PC-3 (cell line): ENCODE results near the gene SMPDL3A. TPM values are rescaled to one million over a fixed set of nuclear protein-coding genes. Genes with fewer than 3 reads are reported as not detected.

ENCODE experiments used
- ATAC-seq: fragments of 200-7000 bp; cut with Tn5 transposase; 2 replicates; pipeline ENCODE4 v1.9.1; 2020; ENCODE audit warnings: mild to moderate bottlenecking, moderate library complexity
- BruUV-seq: library from RNA; stranded (reverse); fragments of 400-500 nt; replicated peaks from 2 replicates; lab custom pipeline; 2021; lab: Mats Ljungman, UMichigan
- CTCF ChIA-PET: fragments of 300-600 bp; sonication (Branson Sonifier 250); formaldehyde crosslinking; loops from one replicate; lab custom pipeline; 2022; ENCODE audit warnings: antibody characterized with exemption; lab: Charles Lee
- POLR2A ChIA-PET: fragments of 300-600 bp; sonication (Branson Sonifier 250); formaldehyde crosslinking; loops from one replicate; lab custom pipeline; 2022; ENCODE audit warnings: antibody characterized with exemption; ENCODE audit not compliant: unreplicated experiment; lab: Charles Lee
- DNase-seq: peaks from one replicate; pipeline ENCODE4 v3.0.0-alpha.2; 2015
- H2AFZ ChIP-seq: fragments of 300-600 bp; sonication (generic); 2 replicates; pipeline ENCODE4 v1.6.0; 2016; ENCODE audit warnings: antibody characterized with exemption, low read length
- H3F3A ChIP-seq: fragments of 300-600 bp; sonication (generic); one replicate; pipeline ENCODE4 v1.6.0; 2017; ENCODE audit warnings: antibody characterized with exemption, low read length, control low read depth, mild to moderate bottlenecking; ENCODE audit not compliant: unreplicated experiment
- H3K27ac ChIP-seq: fragments of 300-600 bp; sonication (generic); 2 replicates; pipeline ENCODE4 v1.5.1; 2016; ENCODE audit warnings: mild to moderate bottlenecking, low read length
- H3K27me3 ChIP-seq: fragments of 300-600 bp; sonication (generic); 2 replicates; pipeline ENCODE4 v1.6.1; 2016; ENCODE audit warnings: low read length, mixed read lengths
- H3K36me3 ChIP-seq: fragments of 300-600 bp; sonication (generic); 2 replicates; pipeline ENCODE4 v1.6.1; 2016; ENCODE audit warnings: low read depth, mixed run types, low read length, mixed read lengths
- H3K4me1 ChIP-seq: fragments of 300-600 bp; sonication (generic); 2 replicates; pipeline ENCODE4 v1.5.1; 2016; ENCODE audit warnings: low read length; ENCODE audit not compliant: insufficient read depth
- H3K4me2 ChIP-seq: fragments of 300-600 bp; sonication (generic); 2 replicates; pipeline ENCODE4 v1.6.0; 2016; ENCODE audit warnings: low read length
- H3K4me3 ChIP-seq: fragments of 300-600 bp; sonication (generic); 2 replicates; pipeline ENCODE4 v1.5.1; 2016; ENCODE audit warnings: mild to moderate bottlenecking, low read length, mixed read lengths
- H3K79me2 ChIP-seq: fragments of 300-600 bp; sonication (generic); 2 replicates; pipeline ENCODE4 v1.6.1; 2017; ENCODE audit warnings: low read length, mixed read lengths
- H3K9ac ChIP-seq: fragments of 300-600 bp; sonication (generic); 2 replicates; pipeline ENCODE4 v1.6.0; 2016; ENCODE audit warnings: mild to moderate bottlenecking, low read length
- H3K9me2 ChIP-seq: fragments of 300-600 bp; sonication (generic); replicated peaks from 2 replicates; pipeline ENCODE4 v1.6.1; 2016; ENCODE audit warnings: mixed run types, low read length, mixed read lengths
- H3K9me3 ChIP-seq: fragments of 300-600 bp; sonication (generic); 2 replicates; pipeline ENCODE4 v1.6.1; 2016; ENCODE audit warnings: low read length, mixed read lengths
- H4K20me1 ChIP-seq: fragments of 300-600 bp; sonication (generic); 2 replicates; pipeline ENCODE4 v1.6.1; 2016; ENCODE audit warnings: low read length, mixed read lengths
- CTCF ChIP-seq: fragments of 300-600 bp; sonication (generic); conservative IDR thresholded peaks from 2 replicates; pipeline ENCODE4 v1.5.1; 2017; ENCODE audit warnings: antibody characterized with exemption, low read depth, mild to moderate bottlenecking, low read length
- EZH2 ChIP-seq: fragments of 300-600 bp; sonication (generic); IDR thresholded peaks from one replicate; pipeline ENCODE4 v1.6.1; 2017; ENCODE audit warnings: antibody characterized with exemption, mild to moderate bottlenecking, low read length; ENCODE audit not compliant: unreplicated experiment
- EZH2phosphoT487 ChIP-seq: fragments of 300-600 bp; sonication (generic); IDR thresholded peaks from 2 replicates; pipeline ENCODE4 v1.6.1; 2018; ENCODE audit warnings: mild to moderate bottlenecking, antibody characterized with exemption, low read length, borderline replicate concordance
- intact Hi-C: fragments of 100-400 bp; cut with micrococcal nuclease; formaldehyde crosslinking; loops from 2 replicates; pipeline ENCODE4 v1.9.0; 2023
- total RNA-seq: library from RNA; depleted of rRNA; stranded (reverse); fragments of >200 nt; gene quantifications from 2 replicates; pipeline ENCODE4 v1.2.3, GENCODE V29; 2014

SMPDL3A gene
- total RNA-seq, 1 experiment from 2014 or later = 4.6 TPM

- ChIA-PET CTCF (interaction anchor here (0.5 kb wide), 1 partner anchor 29 kb away, joined by 4 read pairs; no protein-coding TSS in a partner anchor), POLR2A (no interaction called here)
- no peak for TF ChIP-seq EZH2phosphoT487
- no peak for TF ChIP-seq EZH2
- TF ChIP-seq CTCF = no peak
- Histone ChIP-seq H2AFZ (no peak overlapping the region), H3K4me1 (no peaks in the 10 kb centered on the region), H3K79me2 (no peaks in the 10 kb centered on the region), H3F3A (no peaks in the 10 kb centered on the region), H3K9ac (no peak overlapping the region), H3K9me2 (no peaks in the 10 kb centered on the region), H3K4me2 (no peak overlapping the region), H3K4me3 (no peak overlapping the region), H3K27me3 (no peaks in the 10 kb centered on the region), H3K27ac (no peak overlapping the region), H4K20me1 (no peaks in the 10 kb centered on the region), H3K9me3 (no peaks in the 10 kb centered on the region), H3K36me3 (no peaks in the 10 kb centered on the region)
- intact Hi-C loops = no loop called here
- peak; percentile 46 for DNase-seq
- no TSS peak for BruUV-seq
- no peak for ATAC-seq
Observed at GRCh38 chr6:122772724-122773415, 16.2 kb upstream of the SMPDL3A start.

GRCh38 chr6:122775975-122776374, 13.1 kb upstream of the SMPDL3A start:
- DNase-seq (no peak), ATAC-seq (no peak)
- H3K4me3 ChIP-seq = no peak overlapping the region
- no peaks in the 10 kb centered on the region for H3K79me2 ChIP-seq
- H3K9me2 ChIP-seq = no peaks in the 10 kb centered on the region
- no TSS peak for BruUV-seq
- no peaks in the 10 kb centered on the region for H3K4me1 ChIP-seq
- intact Hi-C loops = no loop called here
- no peaks in the 10 kb centered on the region for H3K36me3 ChIP-seq
- no peaks in the 10 kb centered on the region for H3K9me3 ChIP-seq
- no peak overlapping the region for H3K4me2 ChIP-seq
- H2AFZ ChIP-seq = no peak overlapping the region
- no peak overlapping the region for H3K9ac ChIP-seq
- POLR2A ChIA-PET = no interaction called here
- no peaks in the 10 kb centered on the region for H3F3A ChIP-seq
- H3K27ac ChIP-seq = no peak overlapping the region
- H4K20me1 ChIP-seq = no peaks in the 10 kb centered on the region
- TF ChIP-seq EZH2phosphoT487 = no peak
- TF ChIP-seq CTCF = no peak
- TF ChIP-seq EZH2 = no peak
- CTCF ChIA-PET = no interaction called here
- peaks cover 10% of the 10 kb centered on the region for H3K27me3 ChIP-seq

GRCh38 chr6:122778302-122778701, 10.8 kb upstream of the SMPDL3A start:
- H3K4me2 ChIP-seq = no peak overlapping the region
- intact Hi-C loops = no loop called here
- no peak overlapping the region for H3K4me3 ChIP-seq
- H3K4me1 ChIP-seq = no peaks in the 10 kb centered on the region
- no peak for DNase-seq
- no peaks in the 10 kb centered on the region for H3K36me3 ChIP-seq
- H3K9me2 ChIP-seq = no peaks in the 10 kb centered on the region
- H3K27me3 ChIP-seq = peaks cover 10% of the 10 kb centered on the region
- POLR2A ChIA-PET = no interaction called here
- BruUV-seq = no TSS peak
- no peaks in the 10 kb centered on the region for H3K79me2 ChIP-seq
- no peaks in the 10 kb centered on the region for H3F3A ChIP-seq
- TF ChIP-seq EZH2 = no peak
- no peak for TF ChIP-seq CTCF
- TF ChIP-seq EZH2phosphoT487 = no peak
- H3K9ac ChIP-seq = no peak overlapping the region
- H3K9me3 ChIP-seq = no peaks in the 10 kb centered on the region
- CTCF ChIA-PET = no interaction called here
- H4K20me1 ChIP-seq = no peaks in the 10 kb centered on the region
- no peak for ATAC-seq
- no peak overlapping the region for H3K27ac ChIP-seq
- no peak overlapping the region for H2AFZ ChIP-seq
